ENCODE results near the gene REXO1. TPM values are rescaled to one million over a fixed set of nuclear protein-coding genes. Genes with fewer than 3 reads are reported as not detected.

REXO1 gene
- total and polyA plus RNA-seq, 9 of the 15 experiments (the other 6 are each of a cell fraction or from before 2014, with no cell fraction given) = 0.04 to 63.3 (median 15.8) TPM

DNA sequence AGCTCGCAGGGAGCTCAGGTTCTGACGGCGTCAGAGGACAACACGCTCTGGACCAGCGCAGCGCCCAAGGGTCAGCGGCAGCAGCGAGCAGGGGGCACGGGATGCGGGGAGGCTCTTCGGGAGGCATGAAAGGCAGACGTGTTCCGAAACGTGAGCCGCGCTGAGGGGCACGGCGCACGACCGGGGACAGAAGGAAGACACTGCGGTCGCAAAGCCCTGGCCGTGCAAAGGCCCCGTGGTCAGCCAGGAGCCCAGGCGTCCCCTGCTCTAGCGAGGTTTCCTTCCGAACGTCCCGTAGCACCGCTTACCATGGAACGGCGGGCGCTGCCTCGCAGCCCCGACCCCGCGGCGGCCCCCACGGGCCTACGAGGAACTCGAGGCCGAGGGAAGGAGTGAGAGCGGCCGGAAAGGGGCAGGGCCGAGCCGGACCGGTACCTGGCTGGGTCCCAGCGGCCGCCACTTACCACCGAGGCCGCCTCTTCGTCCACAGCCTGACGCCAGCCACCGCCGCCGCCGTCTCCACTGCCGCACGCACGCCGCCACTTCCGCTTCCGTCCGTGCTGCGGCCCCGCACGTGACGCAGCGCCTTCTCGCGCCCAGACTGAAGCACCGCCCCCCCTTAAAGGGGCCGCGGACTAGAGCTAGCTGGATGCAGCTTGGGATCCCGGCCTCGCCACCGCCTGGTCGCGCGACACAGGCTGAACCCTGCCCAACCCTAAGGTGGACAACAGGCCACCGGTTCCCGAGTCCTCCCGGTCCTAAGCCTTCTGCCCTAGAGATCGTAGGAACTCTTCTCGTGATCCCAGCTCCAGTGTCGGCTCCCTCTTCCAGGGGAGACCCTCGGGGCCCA lies 27.6 kb upstream of the REXO1 start (continued):
- no peak for TF ChIP-seq PCBP1 (IDR thresholded peaks at IDR 0.05; ENCODE audit: low read depth, low read length, poor library complexity, severe bottlenecking)
- peak; percentile 90 for TF ChIP-seq RBM25 (IDR thresholded peaks at IDR 0.05; ENCODE audit: low read depth, low read length, severe bottlenecking)
- TF ChIP-seq ZNF766 (CRISPR knock-in tag; conservative IDR thresholded peaks at IDR 0.05) = no peak; the same call in 1 of the 2 replicates
- no peak for TF ChIP-seq ZNF140 (CRISPR knock-in tag; IDR thresholded peaks at IDR 0.05)
- peak; percentile 62; the same call in 1 of the 2 replicates for TF ChIP-seq ZBTB17 (CRISPR knock-in tag; IDR thresholded peaks at IDR 0.05)
- TF ChIP-seq, protein P1, sequence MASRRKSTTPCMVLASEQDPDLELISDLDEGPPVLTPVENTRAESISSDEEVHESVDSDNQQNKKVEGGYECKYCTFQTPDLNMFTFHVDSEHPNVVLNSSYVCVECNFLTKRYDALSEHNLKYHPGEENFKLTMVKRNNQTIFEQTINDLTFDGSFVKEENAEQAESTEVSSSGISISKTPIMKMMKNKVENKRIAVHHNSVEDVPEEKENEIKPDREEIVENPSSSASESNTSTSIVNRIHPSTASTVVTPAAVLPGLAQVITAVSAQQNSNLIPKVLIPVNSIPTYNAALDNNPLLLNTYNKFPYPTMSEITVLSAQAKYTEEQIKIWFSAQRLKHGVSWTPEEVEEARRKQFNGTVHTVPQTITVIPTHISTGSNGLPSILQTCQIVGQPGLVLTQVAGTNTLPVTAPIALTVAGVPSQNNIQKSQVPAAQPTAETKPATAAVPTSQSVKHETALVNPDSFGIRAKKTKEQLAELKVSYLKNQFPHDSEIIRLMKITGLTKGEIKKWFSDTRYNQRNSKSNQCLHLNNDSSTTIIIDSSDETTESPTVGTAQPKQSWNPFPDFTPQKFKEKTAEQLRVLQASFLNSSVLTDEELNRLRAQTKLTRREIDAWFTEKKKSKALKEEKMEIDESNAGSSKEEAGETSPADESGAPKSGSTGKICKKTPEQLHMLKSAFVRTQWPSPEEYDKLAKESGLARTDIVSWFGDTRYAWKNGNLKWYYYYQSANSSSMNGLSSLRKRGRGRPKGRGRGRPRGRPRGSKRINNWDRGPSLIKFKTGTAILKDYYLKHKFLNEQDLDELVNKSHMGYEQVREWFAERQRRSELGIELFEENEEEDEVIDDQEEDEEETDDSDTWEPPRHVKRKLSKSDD (conservative IDR thresholded peaks at IDR 0.05; ENCODE audit: low read length) = no peak
- TF ChIP-seq, protein P2, sequence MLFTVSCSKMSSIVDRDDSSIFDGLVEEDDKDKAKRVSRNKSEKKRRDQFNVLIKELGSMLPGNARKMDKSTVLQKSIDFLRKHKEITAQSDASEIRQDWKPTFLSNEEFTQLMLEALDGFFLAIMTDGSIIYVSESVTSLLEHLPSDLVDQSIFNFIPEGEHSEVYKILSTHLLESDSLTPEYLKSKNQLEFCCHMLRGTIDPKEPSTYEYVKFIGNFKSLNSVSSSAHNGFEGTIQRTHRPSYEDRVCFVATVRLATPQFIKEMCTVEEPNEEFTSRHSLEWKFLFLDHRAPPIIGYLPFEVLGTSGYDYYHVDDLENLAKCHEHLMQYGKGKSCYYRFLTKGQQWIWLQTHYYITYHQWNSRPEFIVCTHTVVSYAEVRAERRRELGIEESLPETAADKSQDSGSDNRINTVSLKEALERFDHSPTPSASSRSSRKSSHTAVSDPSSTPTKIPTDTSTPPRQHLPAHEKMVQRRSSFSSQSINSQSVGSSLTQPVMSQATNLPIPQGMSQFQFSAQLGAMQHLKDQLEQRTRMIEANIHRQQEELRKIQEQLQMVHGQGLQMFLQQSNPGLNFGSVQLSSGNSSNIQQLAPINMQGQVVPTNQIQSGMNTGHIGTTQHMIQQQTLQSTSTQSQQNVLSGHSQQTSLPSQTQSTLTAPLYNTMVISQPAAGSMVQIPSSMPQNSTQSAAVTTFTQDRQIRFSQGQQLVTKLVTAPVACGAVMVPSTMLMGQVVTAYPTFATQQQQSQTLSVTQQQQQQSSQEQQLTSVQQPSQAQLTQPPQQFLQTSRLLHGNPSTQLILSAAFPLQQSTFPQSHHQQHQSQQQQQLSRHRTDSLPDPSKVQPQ (CRISPR knock-in tag; IDR thresholded peaks at IDR 0.05; ENCODE audit: borderline replicate concordance) = no peak
- no peak for TF ChIP-seq CHD4 (IDR thresholded peaks at IDR 0.05; ENCODE audit: insufficient read depth, insufficient replicate concordance, low read depth, low read length, poor library complexity, severe bottlenecking)
- no peak for TF ChIP-seq RFX7 (CRISPR knock-in tag; IDR thresholded peaks at IDR 0.05)
- no peak for TF ChIP-seq EZH2 (IDR thresholded peaks at IDR 0.05; ENCODE audit: borderline replicate concordance, low read depth, low read length)
- TF ChIP-seq ZNF239 (CRISPR knock-in tag; IDR thresholded peaks at IDR 0.05) = no peak
- TF ChIP-seq, protein P3, sequence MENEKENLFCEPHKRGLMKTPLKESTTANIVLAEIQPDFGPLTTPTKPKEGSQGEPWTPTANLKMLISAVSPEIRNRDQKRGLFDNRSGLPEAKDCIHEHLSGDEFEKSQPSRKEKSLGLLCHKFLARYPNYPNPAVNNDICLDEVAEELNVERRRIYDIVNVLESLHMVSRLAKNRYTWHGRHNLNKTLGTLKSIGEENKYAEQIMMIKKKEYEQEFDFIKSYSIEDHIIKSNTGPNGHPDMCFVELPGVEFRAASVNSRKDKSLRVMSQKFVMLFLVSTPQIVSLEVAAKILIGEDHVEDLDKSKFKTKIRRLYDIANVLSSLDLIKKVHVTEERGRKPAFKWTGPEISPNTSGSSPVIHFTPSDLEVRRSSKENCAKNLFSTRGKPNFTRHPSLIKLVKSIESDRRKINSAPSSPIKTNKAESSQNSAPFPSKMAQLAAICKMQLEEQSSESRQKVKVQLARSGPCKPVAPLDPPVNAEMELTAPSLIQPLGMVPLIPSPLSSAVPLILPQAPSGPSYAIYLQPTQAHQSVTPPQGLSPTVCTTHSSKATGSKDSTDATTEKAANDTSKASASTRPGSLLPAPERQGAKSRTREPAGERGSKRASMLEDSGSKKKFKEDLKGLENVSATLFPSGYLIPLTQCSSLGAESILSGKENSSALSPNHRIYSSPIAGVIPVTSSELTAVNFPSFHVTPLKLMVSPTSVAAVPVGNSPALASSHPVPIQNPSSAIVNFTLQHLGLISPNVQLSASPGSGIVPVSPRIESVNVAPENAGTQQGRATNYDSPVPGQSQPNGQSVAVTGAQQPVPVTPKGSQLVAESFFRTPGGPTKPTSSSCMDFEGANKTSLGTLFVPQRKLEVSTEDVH (IDR thresholded peaks at IDR 0.05; ENCODE audit: low read depth, partially characterized antibody) = peak; percentile 95
- no peak for TF ChIP-seq ZNF695 (CRISPR knock-in tag; IDR thresholded peaks at IDR 0.05)
- TF ChIP-seq RUNX1 (IDR thresholded peaks at IDR 0.05; ENCODE audit: low read depth) = peak; percentile 3; the same call in 1 of the 2 replicates
- no peak for TF ChIP-seq NELFE (IDR thresholded peaks at IDR 0.05; ENCODE audit: insufficient read depth, insufficient read length)
- TF ChIP-seq MED1 (CRISPR knock-in tag; IDR thresholded peaks at IDR 0.05; ENCODE audit: borderline replicate concordance) = no peak
- peak; percentile 85 for TF ChIP-seq CREB1 (IDR thresholded peaks at IDR 0.05)
- TF ChIP-seq CREB1 (CRISPR knock-in tag; IDR thresholded peaks at IDR 0.05) = peak; percentile 91
- TF ChIP-seq TBP (optimal IDR thresholded peaks at IDR 0.05; ENCODE audit: low read depth, low read length) = peak; percentile 52
- TF ChIP-seq ZEB2 (IDR thresholded peaks at IDR 0.05) = no peak
- no peak for TF ChIP-seq ARNT (IDR thresholded peaks at IDR 0.05)

All from K562 (cell line).